Measurements from ENCODE around the gene RBPJL.

DNA sequence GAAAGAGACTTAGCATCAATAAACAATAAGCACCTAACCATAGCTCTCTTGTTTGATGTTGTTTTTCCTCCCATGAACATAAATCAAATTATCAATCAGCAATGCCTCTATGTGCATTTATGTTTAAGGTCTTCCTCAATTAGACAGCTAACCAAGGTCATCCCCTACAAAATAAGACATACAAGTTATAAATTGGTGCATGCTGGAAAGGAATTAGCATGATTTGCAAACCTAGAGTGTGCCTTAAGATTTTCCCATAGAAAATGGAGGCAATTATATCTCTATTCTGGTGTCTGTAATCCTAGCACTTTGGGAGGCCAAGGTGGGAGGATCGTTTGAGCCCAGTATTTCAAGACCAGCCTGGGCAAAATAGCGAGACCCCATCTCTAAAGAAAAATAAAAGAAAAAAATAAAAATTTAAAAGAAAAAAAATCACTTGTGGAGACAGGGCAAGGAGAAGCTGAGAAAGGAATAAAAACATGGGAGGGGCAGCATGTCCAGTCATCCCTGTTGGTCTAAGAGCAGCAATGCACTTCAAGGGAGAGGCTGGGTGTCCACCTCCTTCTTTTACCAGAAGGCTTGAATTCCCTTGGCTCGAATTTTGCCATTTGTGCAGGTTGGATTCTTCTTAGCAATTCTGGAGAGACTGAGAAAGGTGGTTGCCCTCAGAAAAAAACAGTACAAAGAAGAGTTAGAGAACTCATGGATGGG lies 42.9 kb upstream of the RBPJL start:
- TF ChIP-seq GATA3 (IDR thresholded peaks at IDR 0.05; ENCODE audit: low read depth, low read length) (no peak), GATA2 (IDR thresholded peaks at IDR 0.05; ENCODE audit: low read depth, low read length) (no peak)

Data from SH-SY5Y (cell line).